Measurements from ENCODE around the gene NDUFS3.

The NDUFS3 gene

DNA sequence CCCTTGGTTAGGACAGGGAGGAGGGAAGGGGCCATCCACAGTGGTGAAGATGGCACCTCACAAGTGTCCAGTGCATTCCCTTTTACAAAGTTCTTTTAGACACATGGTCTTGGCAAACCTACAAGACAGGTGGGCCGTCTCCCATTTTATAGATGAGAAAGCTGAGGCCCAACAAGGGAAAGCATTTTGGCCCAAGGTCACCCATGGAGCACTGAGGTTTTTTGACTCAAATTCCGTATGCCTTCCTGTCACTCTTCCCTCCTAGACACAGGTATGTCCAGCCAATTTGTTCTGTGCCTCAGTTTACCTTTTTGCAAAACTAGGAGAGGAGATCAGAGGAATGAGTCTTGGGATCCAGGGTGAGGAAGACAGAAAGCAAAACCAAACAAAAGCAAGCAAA is 14.1 kb downstream of the NDUFS3 start:
- no peak overlapping the region for H3K4me3 Mint-ChIP-seq

GRCh38 chr11:47593492-47593933 is 14.6 kb downstream of the NDUFS3 start:
- Mint-ChIP-seq H3K27me3 (peaks cover 41% of the 10 kb centered on the region), H3K36me3 (ENCODE audit: low read depth) (no peaks in the 10 kb centered on the region), H3K4me3 (no peak overlapping the region), H3K4me1 (ENCODE audit: low read depth) (peaks cover 11% of the 10 kb centered on the region), H3K27ac (no peak overlapping the region), H3K9me3 (no peaks in the 10 kb centered on the region)

More for the DNA sequence above, 14.1 kb downstream of the NDUFS3 start:
- Mint-ChIP-seq H3K4me1 (ENCODE audit: low read depth) (peaks cover 11% of the 10 kb centered on the region), H3K9me3 (no peaks in the 10 kb centered on the region), H3K27ac (no peak overlapping the region), H3K27me3 (peaks cover 41% of the 10 kb centered on the region), H3K36me3 (ENCODE audit: low read depth) (no peaks in the 10 kb centered on the region)

- H3K36me3 Mint-ChIP-seq (ENCODE audit: low read depth): no peaks in the 10 kb centered on the region
- no peak within 1 kb of the TSS for H3K4me3 Mint-ChIP-seq
- H3K27ac Mint-ChIP-seq: no peak within 1 kb of the TSS
- H3K9me3 Mint-ChIP-seq: no peaks in the 10 kb centered on the region
- H3K4me1 Mint-ChIP-seq (ENCODE audit: low read depth): peaks cover 11% of the 10 kb centered on the region
- H3K27me3 Mint-ChIP-seq: peaks cover 41% of the 10 kb centered on the region
These were observed 15.3 kb downstream of the NDUFS3 start, which contains the start of gene C1QTNF4 for GRCh38 chr11:47593934-47594855. Gene C1QTNF4 (minus strand): TSS chr11:47594411. CDS start chr11:47590810, 3,601 bp downstream.

- H3K27me3 Mint-ChIP-seq: peaks cover 41% of the 10 kb centered on the region
- H3K4me3 Mint-ChIP-seq: no peak overlapping the region
- H3K4me1 Mint-ChIP-seq (ENCODE audit: low read depth): peaks cover 11% of the 10 kb centered on the region
- H3K9me3 Mint-ChIP-seq: no peaks in the 10 kb centered on the region
- no peaks in the 10 kb centered on the region for H3K36me3 Mint-ChIP-seq (ENCODE audit: low read depth)
- H3K27ac Mint-ChIP-seq: no peak overlapping the region
These were observed 16.2 kb downstream of the NDUFS3 start for GRCh38 chr11:47595029-47595428.

DNA sequence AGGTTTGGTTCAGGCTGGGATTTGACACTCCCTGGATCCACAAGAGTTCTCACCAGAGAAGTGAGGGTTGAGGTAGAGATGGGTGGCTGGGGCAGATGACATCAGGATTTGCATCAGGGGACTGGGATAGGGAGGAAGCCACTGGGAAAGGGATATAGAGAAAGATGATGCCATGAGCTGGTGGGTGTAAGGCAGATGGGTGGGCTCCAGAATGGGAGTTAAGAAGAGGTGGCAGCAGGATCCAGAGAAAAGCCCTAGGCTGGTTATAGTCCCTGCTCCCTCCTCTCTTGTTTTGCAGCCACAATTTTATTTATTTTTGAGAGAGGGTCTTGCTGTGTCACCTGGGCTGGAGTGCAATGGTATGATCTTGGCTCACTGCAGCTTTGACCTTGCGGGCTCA is 17.1 kb downstream of the NDUFS3 start:
- Mint-ChIP-seq H3K27ac (no peak overlapping the region), H3K36me3 (ENCODE audit: low read depth) (no peaks in the 10 kb centered on the region)

GRCh38 chr11:47599902-47600301 is 21.0 kb downstream of the NDUFS3 start:
- no peaks in the 10 kb centered on the region for H3K9me3 Mint-ChIP-seq
- H3K4me3 Mint-ChIP-seq: no peak overlapping the region
- peaks cover 11% of the 10 kb centered on the region for H3K27me3 Mint-ChIP-seq
- H3K4me1 Mint-ChIP-seq (ENCODE audit: low read depth): no peaks in the 10 kb centered on the region
- H3K36me3 Mint-ChIP-seq (ENCODE audit: low read depth): no peaks in the 10 kb centered on the region
- H3K27ac Mint-ChIP-seq: no peak overlapping the region

More for the DNA sequence above, 17.1 kb downstream of the NDUFS3 start:
- Mint-ChIP-seq H3K9me3 (no peaks in the 10 kb centered on the region), H3K4me3 (no peak overlapping the region), H3K4me1 (ENCODE audit: low read depth) (peaks cover 11% of the 10 kb centered on the region), H3K27me3 (peaks cover 41% of the 10 kb centered on the region)

DNA sequence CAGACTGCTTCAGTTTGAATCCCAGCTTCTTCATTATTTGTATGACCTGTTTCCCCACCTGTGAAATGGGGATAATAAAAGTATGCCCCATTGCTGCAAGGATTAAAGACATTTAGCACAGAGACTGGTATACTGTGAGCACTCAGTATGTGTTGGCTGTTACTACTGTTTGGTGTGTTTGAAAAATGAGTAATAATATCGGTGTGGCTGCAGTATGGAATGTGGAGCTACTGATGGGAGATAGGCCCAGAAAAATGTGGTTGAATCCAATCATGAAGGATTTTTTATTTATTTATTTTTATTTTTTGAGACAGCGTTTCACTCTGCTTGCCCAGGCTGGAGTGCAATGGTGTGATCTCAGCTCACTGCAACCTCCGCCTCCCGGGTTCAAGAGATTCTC is 24.4 kb downstream of the NDUFS3 start:
- Mint-ChIP-seq H3K9me3 (no peaks in the 10 kb centered on the region), H3K4me3 (no peak overlapping the region), H3K36me3 (ENCODE audit: low read depth) (no peaks in the 10 kb centered on the region), H3K27me3 (no peaks in the 10 kb centered on the region), H3K27ac (no peak overlapping the region), H3K4me1 (ENCODE audit: low read depth) (no peaks in the 10 kb centered on the region)

- Mint-ChIP-seq H3K4me3 (no peak overlapping the region), H3K36me3 (ENCODE audit: low read depth) (no peaks in the 10 kb centered on the region), H3K27me3 (no peaks in the 10 kb centered on the region), H3K4me1 (ENCODE audit: low read depth) (no peaks in the 10 kb centered on the region), H3K27ac (no peak overlapping the region), H3K9me3 (no peaks in the 10 kb centered on the region)
These were observed 27.0 kb downstream of the NDUFS3 start for GRCh38 chr11:47605921-47606320.

GRCh38 chr11:47606731-47607130 is 27.9 kb downstream of the NDUFS3 start:
- Mint-ChIP-seq H3K4me3 (no peak overlapping the region), H3K27ac (no peak overlapping the region), H3K36me3 (ENCODE audit: low read depth) (no peaks in the 10 kb centered on the region), H3K4me1 (ENCODE audit: low read depth) (peaks cover 3% of the 10 kb centered on the region), H3K27me3 (no peaks in the 10 kb centered on the region), H3K9me3 (no peaks in the 10 kb centered on the region)

- Mint-ChIP-seq H3K27ac (no peak overlapping the region), H3K4me3 (no peak overlapping the region), H3K9me3 (no peaks in the 10 kb centered on the region), H3K36me3 (ENCODE audit: low read depth) (no peaks in the 10 kb centered on the region), H3K27me3 (no peaks in the 10 kb centered on the region), H3K4me1 (ENCODE audit: low read depth) (peaks cover 5% of the 10 kb centered on the region)
These were observed 28.5 kb downstream of the NDUFS3 start for GRCh38 chr11:47607380-47607779.

DNA sequence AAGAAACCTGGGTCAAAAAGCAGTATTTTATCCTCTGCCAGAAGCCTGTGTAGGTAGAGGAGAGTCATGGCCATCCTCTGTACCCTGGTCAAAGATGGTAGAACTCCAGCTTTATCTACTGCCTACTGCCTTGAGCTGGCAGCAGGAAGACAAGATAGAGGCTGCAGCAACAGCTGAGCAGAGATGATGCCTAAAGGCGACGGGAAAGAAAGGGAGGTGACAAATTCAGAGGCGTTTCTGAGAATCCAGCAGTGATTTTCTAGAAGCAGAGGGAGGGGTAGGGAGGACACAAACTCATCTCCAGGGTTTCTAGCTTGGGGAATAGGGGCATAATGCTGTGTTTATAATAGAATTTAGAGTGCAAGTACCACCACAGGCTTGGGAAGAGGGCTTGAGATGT is 30.8 kb downstream of the NDUFS3 start:
- Mint-ChIP-seq H3K4me1 (ENCODE audit: low read depth) (peaks cover 5% of the 10 kb centered on the region), H3K27ac (no peak overlapping the region), H3K27me3 (no peaks in the 10 kb centered on the region), H3K36me3 (ENCODE audit: low read depth) (no peaks in the 10 kb centered on the region), H3K4me3 (no peak overlapping the region), H3K9me3 (no peaks in the 10 kb centered on the region)

DNA sequence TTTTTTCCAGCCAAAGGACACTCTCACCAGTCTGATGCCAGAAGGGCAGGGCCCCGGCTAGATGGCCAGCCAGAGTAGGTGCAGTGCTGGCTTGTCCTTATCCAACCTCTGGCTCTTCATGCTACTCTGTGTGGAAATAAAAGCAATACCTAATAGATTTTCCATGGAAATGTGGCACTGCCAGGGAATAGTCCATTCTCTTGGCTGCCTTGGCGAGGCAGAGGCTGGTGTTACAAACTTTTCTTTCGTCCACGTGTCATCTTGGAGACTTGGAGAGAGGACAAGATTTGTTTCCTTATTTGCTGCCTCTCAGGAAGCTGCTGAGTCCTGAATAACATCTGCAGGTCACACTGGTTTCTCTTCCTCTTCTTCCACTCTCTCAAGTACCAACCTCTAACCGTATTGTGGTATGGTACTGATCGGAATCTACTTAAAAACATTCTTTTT is 32.5 kb downstream of the NDUFS3 start:
- Mint-ChIP-seq H3K36me3 (ENCODE audit: low read depth) (peaks cover 4% of the 10 kb centered on the region), H3K4me1 (ENCODE audit: low read depth) (peaks cover 5% of the 10 kb centered on the region), H3K27ac (no peak overlapping the region)

GRCh38 chr11:47615249-47615648 is 36.4 kb downstream of the NDUFS3 start:
- Mint-ChIP-seq H3K9me3 (no peaks in the 10 kb centered on the region), H3K27me3 (no peaks in the 10 kb centered on the region), H3K36me3 (ENCODE audit: low read depth) (peaks cover 23% of the 10 kb centered on the region), H3K4me1 (ENCODE audit: low read depth) (peaks cover 5% of the 10 kb centered on the region), H3K27ac (no peak overlapping the region), H3K4me3 (no peak overlapping the region)

More for the DNA sequence above, 32.5 kb downstream of the NDUFS3 start:
- Mint-ChIP-seq H3K27me3 (no peaks in the 10 kb centered on the region), H3K9me3 (no peaks in the 10 kb centered on the region), H3K4me3 (no peak overlapping the region)

- Mint-ChIP-seq H3K4me1 (ENCODE audit: low read depth) (peaks cover under 1% of the 10 kb centered on the region), H3K27ac (no peak overlapping the region), H3K27me3 (no peaks in the 10 kb centered on the region), H3K36me3 (ENCODE audit: low read depth) (peaks cover 30% of the 10 kb centered on the region), H3K9me3 (no peaks in the 10 kb centered on the region), H3K4me3 (no peak overlapping the region)
These were observed 38.0 kb downstream of the NDUFS3 start for GRCh38 chr11:47616726-47617416.

DNA sequence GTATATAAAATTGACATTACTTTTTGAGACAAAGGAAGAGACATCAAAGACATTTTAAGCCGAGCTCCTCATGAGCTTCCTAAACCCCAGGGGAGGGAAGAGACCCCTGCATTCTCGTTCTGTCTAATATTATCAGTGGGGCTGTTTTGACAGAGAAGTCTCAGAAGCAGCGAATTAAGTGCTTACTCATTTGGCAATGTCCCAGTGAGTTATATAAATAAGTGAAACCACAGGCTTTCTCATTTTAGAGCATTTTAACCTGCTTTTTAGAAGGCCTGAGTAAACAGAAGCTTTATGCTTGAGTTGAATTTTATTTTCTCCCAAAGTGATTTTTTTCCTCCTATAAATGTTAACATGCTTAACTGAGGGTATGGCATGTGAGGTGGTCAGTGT is 38.5 kb downstream of the NDUFS3 start:
- no peaks in the 10 kb centered on the region for H3K27me3 Mint-ChIP-seq
- H3K4me3 Mint-ChIP-seq: no peak overlapping the region
- no peaks in the 10 kb centered on the region for H3K4me1 Mint-ChIP-seq (ENCODE audit: low read depth)
- no peak overlapping the region for H3K27ac Mint-ChIP-seq
- H3K9me3 Mint-ChIP-seq: no peaks in the 10 kb centered on the region
- peaks cover 35% of the 10 kb centered on the region for H3K36me3 Mint-ChIP-seq (ENCODE audit: low read depth)

Data from stimulated activated naive CD8-positive, alpha-beta T cell treated with anti-CD3 and anti-CD28 coated beads, Interleukin-15, Interleukin-2, amounts not matched to agents 100 ng/mL and 50 ng/mL, for 24 hours (primary cell).